ENCODE data around the gene MCEE. TPM values are rescaled to one million over a fixed set of nuclear protein-coding genes. Genes with fewer than 3 reads are reported as not detected.
A peak's percentile ranks its signal among the peaks of the same experiment; 100 is the strongest.
"Not testable (repeated sequence)": the region's sequence is repeated elsewhere in the genome, so short reads cannot be mapped to it uniquely, and the experiment has no call there.

The MCEE gene
- total RNA-seq, 1 experiment from 2014 or later, result 14.9 TPM

- BruUV-seq (replicated peaks), result no TSS peak
- intact Hi-C loops (cut with micrococcal nuclease), result loop anchor here (5.0 kb wide), 1 partner anchor 66 kb away; the partner anchor contains the start of gene NAGK
- no peaks in the 10 kb centered on the region for H3K36me3 Mint-ChIP-seq (ENCODE audit: insufficient read depth, unreplicated experiment)
These were observed 3.6 kb upstream of the MCEE start for GRCh38 chr2:71133603-71134002.

DNA sequence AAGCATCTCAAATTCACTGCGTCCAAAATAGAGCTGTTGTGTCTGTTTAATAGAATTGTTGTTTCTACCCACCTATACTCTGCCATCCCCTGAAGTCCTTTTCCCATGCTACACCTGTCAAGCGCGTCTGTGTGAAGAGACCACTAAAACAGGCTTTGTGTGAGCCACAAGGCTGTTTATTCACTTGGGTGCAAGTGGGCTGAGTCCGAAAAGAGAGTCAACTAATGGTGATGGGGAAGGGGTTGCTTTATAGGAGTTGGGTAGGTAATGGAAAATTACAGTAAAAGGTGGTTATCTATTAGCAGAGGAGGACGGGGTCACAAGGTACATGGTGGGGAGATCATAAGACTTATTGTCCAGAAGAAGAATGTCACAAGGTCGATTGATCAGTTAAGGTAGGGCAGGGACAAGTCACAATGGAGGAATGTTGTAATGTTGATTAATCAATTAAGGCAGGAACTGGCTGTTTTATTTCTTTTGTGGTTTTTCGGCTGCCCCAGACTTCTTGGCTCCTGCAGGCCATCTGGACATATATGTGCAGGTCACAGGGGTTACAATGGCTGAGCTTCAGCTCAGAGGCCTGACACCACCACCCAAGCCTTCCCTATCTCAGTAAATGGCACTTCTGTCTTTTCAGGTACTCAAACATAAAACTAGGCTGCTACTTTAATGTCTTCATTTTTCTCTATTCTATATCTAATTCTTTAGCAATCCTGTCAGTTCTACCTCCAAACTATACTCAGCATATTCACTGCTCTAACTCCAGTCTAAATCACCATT lies 1.5 kb upstream of the MCEE start:
- ChIA-PET CTCF (interaction anchor here (0.7 to 4.5 kb wide), 4 partner anchors 11 to 96 kb away, joined by 3 to 27 read pairs (median 6); no protein-coding TSS in a partner anchor), POLR2A (interaction anchor here (0.7 to 3.6 kb wide), 19 partner anchors 12 to 1007 kb away, joined by 3 to 123 read pairs (median 7); partner anchors contain the start of genes NAGK, PAIP2B and ZNF638)
- intact Hi-C loops (cut with micrococcal nuclease), result loop anchor here (5.0 kb wide), 1 partner anchor 64 kb away; the partner anchor contains the start of gene NAGK
- BruUV-seq (replicated peaks); H3K4me1 Mint-ChIP-seq (ENCODE audit: insufficient read depth, unreplicated experiment); H3K27me3 Mint-ChIP-seq (ENCODE audit: insufficient read depth, unreplicated experiment); H3K4me3 Mint-ChIP-seq (ENCODE audit: unreplicated experiment); H3K9me3 Mint-ChIP-seq (ENCODE audit: unreplicated experiment); H3K36me3 Mint-ChIP-seq (ENCODE audit: insufficient read depth, unreplicated experiment); H3K27ac Mint-ChIP-seq (ENCODE audit: low read depth, unreplicated experiment); DNase-seq (ENCODE audit: unreplicated experiment): not testable (repeated sequence)

More at GRCh38 chr2:71133603-71134002, 3.6 kb upstream of the MCEE start:
- no peak overlapping the region for H3K4me3 Mint-ChIP-seq (ENCODE audit: unreplicated experiment)
- H3K9me3 Mint-ChIP-seq (ENCODE audit: unreplicated experiment), result no peaks in the 10 kb centered on the region
- DNase-seq (ENCODE audit: unreplicated experiment), result no peak
- H3K27me3 Mint-ChIP-seq (ENCODE audit: insufficient read depth, unreplicated experiment), result no peaks in the 10 kb centered on the region
- no peaks in the 10 kb centered on the region for H3K4me1 Mint-ChIP-seq (ENCODE audit: insufficient read depth, unreplicated experiment)
- TF ChIP-seq, protein P1, sequence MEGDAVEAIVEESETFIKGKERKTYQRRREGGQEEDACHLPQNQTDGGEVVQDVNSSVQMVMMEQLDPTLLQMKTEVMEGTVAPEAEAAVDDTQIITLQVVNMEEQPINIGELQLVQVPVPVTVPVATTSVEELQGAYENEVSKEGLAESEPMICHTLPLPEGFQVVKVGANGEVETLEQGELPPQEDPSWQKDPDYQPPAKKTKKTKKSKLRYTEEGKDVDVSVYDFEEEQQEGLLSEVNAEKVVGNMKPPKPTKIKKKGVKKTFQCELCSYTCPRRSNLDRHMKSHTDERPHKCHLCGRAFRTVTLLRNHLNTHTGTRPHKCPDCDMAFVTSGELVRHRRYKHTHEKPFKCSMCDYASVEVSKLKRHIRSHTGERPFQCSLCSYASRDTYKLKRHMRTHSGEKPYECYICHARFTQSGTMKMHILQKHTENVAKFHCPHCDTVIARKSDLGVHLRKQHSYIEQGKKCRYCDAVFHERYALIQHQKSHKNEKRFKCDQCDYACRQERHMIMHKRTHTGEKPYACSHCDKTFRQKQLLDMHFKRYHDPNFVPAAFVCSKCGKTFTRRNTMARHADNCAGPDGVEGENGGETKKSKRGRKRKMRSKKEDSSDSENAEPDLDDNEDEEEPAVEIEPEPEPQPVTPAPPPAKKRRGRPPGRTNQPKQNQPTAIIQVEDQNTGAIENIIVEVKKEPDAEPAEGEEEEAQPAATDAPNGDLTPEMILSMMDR (IDR thresholded peaks at IDR 0.05; ENCODE audit: unreplicated experiment), result no peak
- H3K27ac Mint-ChIP-seq (ENCODE audit: low read depth, unreplicated experiment), result no peak overlapping the region
- POLR2A ChIA-PET, result interaction anchor here (1.0 kb wide), 1 partner anchor 10 kb away, joined by 3 read pairs; no protein-coding TSS in a partner anchor
- CTCF ChIA-PET, result interaction anchor here (0.6 to 1.0 kb wide), 2 partner anchors 20 to 132 kb away, joined by 3 read pairs; no protein-coding TSS in a partner anchor

- Mint-ChIP-seq H3K27me3 (ENCODE audit: insufficient read depth, unreplicated experiment) (no peaks in the 10 kb centered on the region), H3K36me3 (ENCODE audit: insufficient read depth, unreplicated experiment) (peaks cover 1% of the 10 kb centered on the region), H3K9me3 (ENCODE audit: unreplicated experiment) (no peaks in the 10 kb centered on the region), H3K27ac (ENCODE audit: low read depth, unreplicated experiment) (no peak overlapping the region), H3K4me3 (ENCODE audit: unreplicated experiment) (no peak overlapping the region), H3K4me1 (ENCODE audit: insufficient read depth, unreplicated experiment) (no peaks in the 10 kb centered on the region)
- CTCF ChIA-PET, result interaction anchor here (0.6 to 4.5 kb wide), 6 partner anchors 12 to 260 kb away, joined by 3 to 27 read pairs (median 3); no protein-coding TSS in a partner anchor
- peak; percentile 11 for DNase-seq (ENCODE audit: unreplicated experiment)
- POLR2A ChIA-PET, result interaction anchor here (0.5 to 3.6 kb wide), 26 partner anchors 10 to 1007 kb away, joined by 3 to 123 read pairs (median 6); partner anchors contain the start of genes NAGK, PAIP2B and ZNF638
- TF ChIP-seq, protein P1 (IDR thresholded peaks at IDR 0.05; ENCODE audit: unreplicated experiment), result no peak
- BruUV-seq (replicated peaks), result no TSS peak
- intact Hi-C loops (cut with micrococcal nuclease), result loop anchor here (5.0 kb wide), 1 partner anchor 64 kb away; the partner anchor contains the start of gene NAGK
These were observed 846 bp upstream of the MCEE start for GRCh38 chr2:71130905-71131244.

DNA sequence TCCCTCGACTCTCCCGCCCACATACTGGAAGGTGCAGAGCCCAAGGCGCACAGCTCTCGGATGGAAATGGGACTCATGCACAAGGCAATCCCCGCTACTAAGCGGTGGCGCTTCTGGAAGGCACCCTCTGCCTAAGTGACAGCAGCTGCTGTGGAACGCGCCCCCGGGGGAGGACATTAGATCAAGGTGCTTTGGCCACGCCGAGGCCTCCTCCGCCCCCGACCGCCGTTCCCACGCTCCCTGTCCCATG lies 202 bp downstream of the MCEE start:
- H3K27ac Mint-ChIP-seq (ENCODE audit: low read depth, unreplicated experiment), result no peak overlapping the region
- H3K36me3 Mint-ChIP-seq (ENCODE audit: insufficient read depth, unreplicated experiment), result peaks cover 7% of the 10 kb centered on the region
- no peak overlapping the region for H3K4me3 Mint-ChIP-seq (ENCODE audit: unreplicated experiment)
- no peaks in the 10 kb centered on the region for H3K27me3 Mint-ChIP-seq (ENCODE audit: insufficient read depth, unreplicated experiment)
- H3K9me3 Mint-ChIP-seq (ENCODE audit: unreplicated experiment), result no peaks in the 10 kb centered on the region
- peak; percentile 66 for DNase-seq (ENCODE audit: unreplicated experiment)
- intact Hi-C loops (cut with micrococcal nuclease), result loop anchor here (5.0 kb wide), 1 partner anchor 63 kb away; the partner anchor contains the start of gene NAGK
- BruUV-seq (replicated peaks), result no TSS peak
- ChIA-PET POLR2A (interaction anchor here (0.7 to 3.6 kb wide), 21 partner anchors 9 to 207 kb away, joined by 3 to 123 read pairs (median 7); partner anchors contain the start of genes NAGK, PAIP2B and ZNF638), CTCF (interaction anchor here (0.5 to 4.5 kb wide), 6 partner anchors 16 to 290 kb away, joined by 3 to 27 read pairs (median 4); partner anchors contain the start of genes NAGK and ZNF638)
- TF ChIP-seq, protein P1 (IDR thresholded peaks at IDR 0.05; ENCODE audit: unreplicated experiment), result no peak
- no peaks in the 10 kb centered on the region for H3K4me1 Mint-ChIP-seq (ENCODE audit: insufficient read depth, unreplicated experiment)
